K562 (cell line): ENCODE measurements around the gene SERTM2. TPM values are rescaled to one million over a fixed set of nuclear protein-coding genes. Genes with fewer than 3 reads are reported as not detected.

Source experiments
- ATAC-seq: fragments of 200-7000 bp; cut with Tn5 transposase; 3 replicates; pipeline ENCODE4 v1.9.1; 2020; ENCODE audit warnings: moderate library complexity
- BruUV-seq: library from RNA; stranded (reverse); fragments of 400-500 nt; replicated peaks from 2 replicates; lab custom pipeline; 2021; lab: Mats Ljungman, UMichigan
- CTCF ChIA-PET: fragments of 300-600 bp; formaldehyde crosslinking; extraction: SDS; loops from one replicate; lab custom pipeline; 2021; ENCODE audit warnings: low intra/inter-chr PET ratio; lab: Yijun Ruan, JAX
- POLR2A ChIA-PET: fragments of 300-600, 350-650 bp; sonication (Branson Sonifier 250); formaldehyde crosslinking; extraction: SDS; loops from one replicate; lab custom pipeline; 2021; ENCODE audit warnings: antibody characterized with exemption, inconsistent platforms; lab: Yijun Ruan, JAX
- DNase-seq, 4 experiments: peaks; one replicate each; pipeline versions ENCODE4 v3.0.0 to v3.0.0-alpha.2; 2011 to 2018; ENCODE audit warnings: low spot score in 3 of 4, mixed read lengths in 3 of 4; ENCODE audit errors: extremely low read depth in 1 of 4
- FAIRE-seq: peaks from 2 replicates; lab custom pipeline; 2011; peaks lifted over from hg19 to GRCh38; lab: Jason Lieb, UNC
- H2AFZ ChIP-seq: 2 replicates; pipeline ENCODE4 v1.6.0; 2011; ENCODE audit warnings: low read depth, low read length, control low read depth, inconsistent platforms
- H3K27ac ChIP-seq: fragments of 200-600 bp; 3 replicates; pipeline ENCODE4 v1.8.0; 2011; ENCODE audit warnings: low read depth, mild to moderate bottlenecking, control low read depth, inconsistent platforms, low read length, moderate library complexity, mixed read lengths; ENCODE audit errors: extremely low read depth
- H3K27me3 ChIP-seq, 2 experiments: fragments of 300-600 bp in 1 of 2; 2 replicates in 1 of 2; 3 replicates in 1 of 2; pipeline versions ENCODE4 v1.6.0 to v1.8.0; 2011; ENCODE audit warnings: inconsistent platforms in 2 of 2, low read length in 2 of 2, mild to moderate bottlenecking in 1 of 2, mixed read lengths in 1 of 2, moderate library complexity in 1 of 2; ENCODE audit not compliant: control insufficient read depth in 2 of 2, insufficient read depth in 2 of 2
- H3K36me3 ChIP-seq: fragments of 300-600 bp; 3 replicates; pipeline ENCODE4 v1.8.0; 2011; ENCODE audit warnings: mild to moderate bottlenecking, low read length, inconsistent platforms; ENCODE audit not compliant: control insufficient read depth, insufficient read depth
- H3K4me1 ChIP-seq, 2 experiments: fragments of 200-600 bp in 1 of 2; replicated peaks in 1 of 2; 2 replicates in 1 of 2; 3 replicates in 1 of 2; pipeline versions ENCODE4 v1.5.1 to v1.8.0; 2011; ENCODE audit warnings: inconsistent platforms in 2 of 2, low read length in 2 of 2, mild to moderate bottlenecking in 1 of 2, mixed read lengths in 1 of 2, moderate library complexity in 1 of 2; ENCODE audit not compliant: control insufficient read depth in 2 of 2, insufficient read depth in 2 of 2
- H3K4me2 ChIP-seq: 2 replicates; pipeline ENCODE4 v1.6.1; 2011; ENCODE audit warnings: low read length, control low read depth, inconsistent platforms, mixed read lengths; ENCODE audit not compliant: insufficient read depth
- H3K4me3 ChIP-seq: fragments of 200-600 bp; sonication (generic), shearing (Covaris generic); 2 replicates; pipeline ENCODE4 v1.5.1; 2016; ENCODE audit warnings: control low read depth, inconsistent platforms
- H3K79me2 ChIP-seq: fragments of 200-600 bp; 3 replicates; pipeline ENCODE4 v1.8.0; 2011; ENCODE audit warnings: low read length, inconsistent platforms; ENCODE audit not compliant: control insufficient read depth, insufficient read depth
- H3K9ac ChIP-seq, 2 experiments: 2 replicates each; pipeline versions ENCODE4 v1.6.0 to v1.6.1; 2011; ENCODE audit warnings: low read depth in 2 of 2, low read length in 2 of 2, control low read depth in 1 of 2, inconsistent platforms in 1 of 2, mild to moderate bottlenecking in 1 of 2, mixed read lengths in 1 of 2; ENCODE audit not compliant: insufficient read depth in 1 of 2
- H3K9me1 ChIP-seq: one replicate; pipeline ENCODE4 v1.6.0; 2011; ENCODE audit warnings: inconsistent platforms, mild to moderate bottlenecking, low read length, moderate library complexity; ENCODE audit not compliant: control insufficient read depth, insufficient read depth
- H3K9me3 ChIP-seq: replicated peaks from 2 replicates; pipeline ENCODE4 v1.5.1; 2011; ENCODE audit warnings: low read depth, low read length, inconsistent platforms; ENCODE audit not compliant: control insufficient read depth, insufficient read depth
- H4K20me1 ChIP-seq: replicated peaks from 2 replicates; pipeline ENCODE4 v1.6.1; 2011; ENCODE audit warnings: low read length, inconsistent platforms, mixed read lengths; ENCODE audit not compliant: control insufficient read depth, insufficient read depth
- ASH1L ChIP-seq: fragments of 450-650 bp; IDR thresholded peaks from 2 replicates; pipeline ENCODE4 v1.6.1; 2018; ENCODE audit warnings: borderline replicate concordance, mild to moderate bottlenecking, low read depth; ENCODE audit not compliant: partially characterized antibody
- HNRNPH1 ChIP-seq: fragments of 200-400 bp; formaldehyde crosslinking; optimal IDR thresholded peaks from 2 replicates; pipeline ENCODE3; 2017; ENCODE audit warnings: low read depth, mild to moderate bottlenecking, low read length, moderate library complexity
- MEF2D ChIP-seq: conservative IDR thresholded peaks from 2 replicates; pipeline ENCODE4 v1.6.1; 2016; ENCODE audit warnings: low read depth, missing genetic modification characterization, missing compliant biosample characterization
- RFX1 ChIP-seq: fragments of 450-650 bp; IDR thresholded peaks from 2 replicates; pipeline ENCODE4 v1.6.1; 2016; ENCODE audit warnings: mild to moderate bottlenecking, moderate library complexity
- SIN3A ChIP-seq, 2 experiments: fragments of 150-350 bp in 1 of 2; IDR thresholded peaks; 2 replicates each; pipeline ENCODE4 v1.6.1; 2011 to 2016; ENCODE audit warnings: borderline replicate concordance in 2 of 2, low read depth in 2 of 2, low read length in 2 of 2, mild to moderate bottlenecking in 2 of 2, moderate library complexity in 2 of 2; ENCODE audit not compliant: control insufficient read depth in 1 of 2
- ZKSCAN1 ChIP-seq: fragments of 150-350 bp; IDR thresholded peaks from 2 replicates; pipeline ENCODE4 v1.6.1; 2016; ENCODE audit warnings: low read depth, low read length
- WGBS: fragments of 100-300 bp; shearing (Covaris generic); methylation state at CpG from one replicate; pipeline ENCODE4 v1.1.6; 2016; ENCODE audit warnings: low coverage, mixed read lengths; ENCODE audit not compliant: insufficient coverage; ENCODE audit errors: missing lambda C conversion rate; 5-methylcytosine and 5-hydroxymethylcytosine counted together
- in situ Hi-C: fragments of 300-500 bp; cut with MboI; formaldehyde crosslinking; loops from 4 replicates; pipeline ENCODE4 v1.15.0; 2018; ENCODE audit warnings: inconsistent platforms, mixed read lengths
- intact Hi-C: fragments of 100-400 bp; cut with micrococcal nuclease; formaldehyde crosslinking; loops from 2 replicates; pipeline ENCODE4 v1.14.2; 2022
- polyA plus RNA-seq, 8 experiments: library from polyadenylated mRNA; depleted of rRNA in 4 of 8; stranded (reverse) in 5 of 8; unstranded in 3 of 8; fragments of >200 nt; fragmentation: Nextera tagmentation in 2 of 8; fragmentation: Illumina TruSeq in 1 of 8; extraction: Ambion mirVana in 2 of 8; extraction: Trizol in 1 of 8; gene quantifications; 2 replicates each; pipeline versions ENCODE4 v1.2.1 to v1.2.3, GENCODE V29; 2011 to 2014; ENCODE audit warnings: inconsistent platforms in 1 of 8, missing spikeins in 1 of 8
- total RNA-seq, 7 experiments: library from RNA; depleted of rRNA in 6 of 7; stranded (reverse); fragments of >200 nt in 6 of 7; fragmentation: Illumina TruSeq in 2 of 7; extraction: Trizol in 2 of 7; gene quantifications; 2 replicates each; pipeline versions ENCODE4 v1.2.1 to v1.2.3, GENCODE V29; 2011 to 2021; ENCODE audit warnings: low replicate concordance in 1 of 7

The SERTM2 gene
- total and polyA plus RNA-seq, 9 of the 15 experiments (the other 6 are each of a cell fraction or from before 2014, with no cell fraction given) = 0.01 to 0.35 (median 0.04) TPM; not detected in 4

DNA sequence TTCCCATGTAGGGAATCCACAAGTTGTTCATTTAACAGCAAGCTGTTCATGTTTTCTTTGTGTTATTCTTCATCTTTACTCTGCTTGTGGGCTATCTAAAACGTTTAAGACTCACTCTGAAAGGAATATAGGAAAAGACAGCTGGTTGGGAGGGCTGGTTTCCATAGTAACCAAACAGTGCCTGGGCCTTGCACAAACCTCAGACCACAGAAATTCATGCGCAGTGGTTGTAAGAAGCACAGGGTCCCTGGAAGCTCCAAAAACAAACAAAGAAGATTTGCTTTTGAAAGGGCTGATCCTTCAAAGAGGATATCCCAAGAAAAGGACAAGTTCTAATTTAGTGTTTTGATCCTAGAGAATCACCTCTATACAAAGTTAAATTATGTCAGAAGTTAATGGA, 7.8 kb downstream of the SERTM2 start:
- 21% methylated on average over 2 of the region's 2 CpGs for WGBS
- H3K27me3 ChIP-seq = no peaks in the 10 kb centered on the region
- ATAC-seq = no peak
- POLR2A ChIA-PET = no interaction called here
- no peaks in the 10 kb centered on the region for H3K36me3 ChIP-seq
- H2AFZ ChIP-seq = no peak overlapping the region
- intact Hi-C loops = no loop called here
- no peak overlapping the region for H3K4me3 ChIP-seq
- H3K4me1 ChIP-seq = no peaks in the 10 kb centered on the region
- no peak for FAIRE-seq
- no peak for DNase-seq
- in situ Hi-C loops = no loop called here
- H3K79me2 ChIP-seq = no peaks in the 10 kb centered on the region
- H3K9me1 ChIP-seq = no peaks in the 10 kb centered on the region
- no peak overlapping the region for H3K4me2 ChIP-seq
- no peak overlapping the region for H3K27ac ChIP-seq
- TF ChIP-seq RFX1 = peak; percentile 60
- no peak for TF ChIP-seq MEF2D
- BruUV-seq = no TSS peak
- H4K20me1 ChIP-seq = no peaks in the 10 kb centered on the region
- CTCF ChIA-PET = no interaction called here
- H3K9me3 ChIP-seq = no peaks in the 10 kb centered on the region
- H3K9ac ChIP-seq = no peak overlapping the region

DNA sequence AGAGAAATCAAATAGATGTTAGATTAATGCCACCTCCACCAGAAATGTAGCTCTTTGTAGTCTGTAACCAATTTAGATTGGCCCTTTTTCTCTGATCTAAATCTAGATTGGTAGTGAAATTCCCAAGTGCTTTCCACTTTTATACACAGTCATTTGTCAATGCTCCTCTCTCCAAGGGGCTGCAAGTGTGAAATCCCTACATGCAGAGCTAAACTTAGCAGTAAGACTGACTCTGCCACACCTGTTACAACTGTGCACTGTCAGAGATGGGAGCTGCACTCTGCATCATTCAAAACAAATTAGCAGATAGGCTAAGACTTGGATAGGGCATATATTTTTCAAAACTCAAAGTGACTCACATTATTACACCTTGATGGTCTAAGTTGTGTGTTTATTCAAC, 9.1 kb downstream of the SERTM2 start:
- DNase-seq (no peak), FAIRE-seq (no peak), ATAC-seq (no peak)
- H3K27ac ChIP-seq = no peak overlapping the region
- H3K27me3 ChIP-seq = no peaks in the 10 kb centered on the region
- no peaks in the 10 kb centered on the region for H3K79me2 ChIP-seq
- BruUV-seq = no TSS peak
- H3K9ac ChIP-seq = no peak overlapping the region
- in situ Hi-C loops (no loop called here), intact Hi-C loops (no loop called here)
- no peak overlapping the region for H3K4me2 ChIP-seq
- H3K9me3 ChIP-seq = no peaks in the 10 kb centered on the region
- CTCF ChIA-PET = no interaction called here
- H2AFZ ChIP-seq = no peak overlapping the region
- H3K4me1 ChIP-seq = no peaks in the 10 kb centered on the region
- no peak overlapping the region for H3K4me3 ChIP-seq
- POLR2A ChIA-PET = no interaction called here
- H3K9me1 ChIP-seq = no peaks in the 10 kb centered on the region
- TF ChIP-seq ZKSCAN1 = no peak
- no peak for TF ChIP-seq SIN3A (IDR thresholded peaks at IDR 0.05; ENCODE audit: borderline replicate concordance in 2 of 2, control insufficient read depth in 1 of 2, low read depth in 2 of 2, low read length in 2 of 2)
- TF ChIP-seq HNRNPH1 = no peak
- TF ChIP-seq ASH1L = no peak
- no peaks in the 10 kb centered on the region for H3K36me3 ChIP-seq
- H4K20me1 ChIP-seq = no peaks in the 10 kb centered on the region
